SKM-1 (cell line): ENCODE measurements around the gene SPOCK1.

Experiments
- DNase-seq: peaks from one replicate; lab custom pipeline; 2025; ENCODE audit not compliant: unreplicated experiment; lab: John Stamatoyannopoulos, UW

The SPOCK1 gene

DNA sequence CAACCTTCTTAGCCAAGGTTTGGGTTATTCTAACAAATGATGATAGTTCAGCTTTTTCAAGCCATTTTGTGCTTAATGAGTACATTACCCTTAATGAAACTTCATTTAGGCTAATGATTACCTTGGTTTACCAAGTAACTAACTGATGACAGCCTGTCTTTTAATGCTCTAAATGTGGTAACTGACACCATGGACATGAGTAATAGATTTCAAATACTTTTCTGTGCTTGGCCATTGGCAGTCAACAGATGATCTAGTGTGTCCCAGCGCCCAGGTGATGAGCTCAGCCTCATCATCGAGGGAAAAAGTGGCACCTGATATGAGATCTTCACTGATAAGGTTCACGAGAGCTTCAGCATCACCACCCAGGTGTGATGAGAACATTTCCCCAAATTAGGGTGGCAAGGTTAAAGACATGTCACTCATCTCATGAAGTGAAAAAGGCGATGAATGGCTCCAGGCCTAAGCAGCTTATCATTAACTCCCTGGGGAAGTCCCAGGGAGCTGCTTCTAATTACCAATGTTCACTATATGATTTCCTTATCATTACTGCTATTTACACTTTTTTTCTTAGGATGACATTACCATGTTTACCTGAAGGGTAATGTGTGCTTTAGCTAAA, 296.0 kb downstream of the SPOCK1 start:
- DNase-seq = no peak

DNA sequence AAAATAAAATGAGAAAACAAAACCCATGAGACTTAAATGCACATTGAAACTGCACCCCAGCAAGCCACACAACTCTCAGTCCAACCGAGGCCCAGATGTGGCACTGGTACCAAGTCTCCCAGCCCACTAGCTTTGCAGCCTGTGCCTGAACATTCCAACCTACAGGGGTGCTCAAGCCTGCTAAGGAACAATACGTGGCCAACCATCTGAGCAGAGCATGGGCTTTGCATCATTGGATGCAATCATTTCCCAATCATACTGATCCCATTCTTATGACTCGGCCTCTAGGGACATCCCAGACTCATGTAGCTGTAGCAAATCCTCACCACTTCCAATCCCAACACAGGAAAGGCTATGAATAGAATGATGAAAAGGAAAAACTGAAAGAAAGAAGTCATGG, 297.2 kb downstream of the SPOCK1 start:
- no peak for DNase-seq

DNA sequence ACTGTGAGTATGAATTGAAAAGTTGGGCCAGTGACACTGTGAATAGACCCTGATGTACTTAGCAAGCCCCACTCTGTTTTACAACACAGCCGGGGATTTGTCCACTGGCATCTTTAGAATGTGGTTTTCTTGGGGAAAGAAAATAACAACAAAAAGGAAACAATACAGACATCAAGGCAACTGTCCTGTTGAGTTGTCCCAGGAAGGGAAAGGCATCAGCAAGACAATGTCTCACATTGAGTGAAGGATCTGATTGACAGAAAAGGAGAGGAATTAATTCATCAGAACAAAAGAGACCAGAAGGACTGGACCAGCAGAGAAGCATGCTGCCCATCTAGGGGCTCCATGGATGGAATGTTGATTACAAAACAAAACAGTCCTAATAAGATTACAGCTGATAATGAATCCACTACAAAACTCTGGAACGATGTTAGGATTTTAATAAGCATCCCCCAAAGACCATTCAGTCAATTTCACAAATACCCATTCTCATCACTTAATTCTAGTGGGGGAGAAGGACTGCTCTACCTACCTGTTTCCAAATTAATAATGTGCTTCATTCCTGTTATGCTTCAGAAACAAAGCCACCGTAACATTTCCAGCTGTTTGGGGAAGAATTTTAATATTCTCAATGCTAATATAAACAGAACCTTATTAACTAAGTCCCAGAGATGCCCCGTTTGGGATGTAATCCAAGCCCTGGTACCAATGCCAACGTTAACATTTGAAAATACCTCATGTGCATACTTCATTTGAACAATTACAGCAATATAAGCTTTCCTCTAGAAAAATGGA, 298.0 kb downstream of the SPOCK1 start:
- DNase-seq = no peak

DNA sequence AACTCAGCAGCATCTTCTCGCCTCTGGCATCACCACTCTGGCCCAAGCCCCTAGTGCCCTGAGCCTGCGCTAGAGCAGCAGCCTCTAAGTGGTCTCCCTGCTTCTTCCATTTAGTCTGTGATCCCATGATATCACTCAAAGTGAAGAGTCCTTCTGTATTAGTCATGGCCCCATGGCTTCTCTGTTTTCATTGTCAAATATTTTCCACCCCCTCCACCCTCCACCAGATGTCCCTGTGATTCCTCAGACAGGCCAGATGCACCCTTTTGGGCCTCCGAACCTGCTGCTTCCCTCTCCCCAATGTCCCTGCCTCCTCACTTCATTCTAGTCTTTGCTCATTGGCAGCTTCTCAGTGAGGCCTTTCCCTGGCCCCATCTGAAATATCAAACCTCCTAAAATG, 299.2 kb downstream of the SPOCK1 start:
- DNase-seq = no peak

DNA sequence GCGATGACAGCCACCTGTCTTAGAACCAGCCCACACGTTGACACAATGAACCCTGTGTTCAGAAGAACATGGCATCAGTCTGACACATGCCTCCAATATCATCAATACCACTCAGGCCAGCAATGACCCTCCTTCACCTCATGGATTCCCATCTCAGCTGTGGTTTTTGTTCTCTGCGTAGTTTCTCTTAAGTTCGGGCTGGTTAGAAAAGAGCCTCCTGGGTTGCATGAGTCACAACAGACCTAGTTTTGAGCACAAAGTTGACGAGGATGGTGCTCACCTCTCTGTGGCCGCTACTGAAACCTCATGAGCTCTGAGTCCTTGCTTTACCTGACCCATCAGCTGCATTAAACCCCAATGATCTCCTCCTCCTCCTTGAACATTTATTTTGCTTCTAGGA, 299.9 kb downstream of the SPOCK1 start:
- DNase-seq = no peak

DNA sequence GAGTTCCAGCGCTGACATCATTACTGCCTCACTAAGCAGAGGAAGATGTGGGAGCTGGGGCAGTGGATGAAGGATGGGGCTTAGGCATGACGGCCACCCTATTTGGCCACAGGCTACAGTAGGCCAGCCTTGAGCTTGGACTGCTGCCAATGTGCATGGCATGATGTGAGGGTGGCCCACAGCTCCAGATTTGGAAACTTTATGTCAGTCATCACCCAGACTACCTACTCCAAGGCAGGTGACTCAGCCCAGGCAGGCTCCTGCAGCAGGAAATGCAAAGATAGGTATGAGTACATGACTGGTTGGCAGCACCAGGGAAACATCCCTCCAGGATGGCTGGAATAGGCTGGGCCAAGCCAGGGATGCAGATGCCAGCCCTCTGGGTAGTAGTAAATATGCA, 303.6 kb downstream of the SPOCK1 start:
- DNase-seq = no peak

DNA sequence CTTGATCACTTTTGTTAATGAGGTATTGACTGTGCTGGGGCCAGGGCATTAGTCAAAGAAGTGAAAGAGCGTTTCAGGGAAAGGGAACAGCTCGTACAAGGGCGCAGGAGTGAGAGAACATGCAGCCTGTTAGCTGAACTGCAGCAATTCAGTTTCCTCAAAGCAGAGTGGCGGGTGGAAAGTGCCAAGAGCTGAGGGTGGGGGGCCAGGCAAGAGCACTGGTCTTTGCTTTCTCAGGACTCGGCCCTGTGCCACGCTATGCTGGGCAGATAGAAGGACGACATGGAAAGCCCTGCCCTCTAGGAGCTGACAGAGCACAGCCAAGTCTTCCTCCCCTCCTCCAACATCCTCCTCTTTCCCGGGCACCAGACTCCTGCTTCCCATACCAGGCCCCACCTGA, 304.8 kb downstream of the SPOCK1 start:
- no peak for DNase-seq

DNA sequence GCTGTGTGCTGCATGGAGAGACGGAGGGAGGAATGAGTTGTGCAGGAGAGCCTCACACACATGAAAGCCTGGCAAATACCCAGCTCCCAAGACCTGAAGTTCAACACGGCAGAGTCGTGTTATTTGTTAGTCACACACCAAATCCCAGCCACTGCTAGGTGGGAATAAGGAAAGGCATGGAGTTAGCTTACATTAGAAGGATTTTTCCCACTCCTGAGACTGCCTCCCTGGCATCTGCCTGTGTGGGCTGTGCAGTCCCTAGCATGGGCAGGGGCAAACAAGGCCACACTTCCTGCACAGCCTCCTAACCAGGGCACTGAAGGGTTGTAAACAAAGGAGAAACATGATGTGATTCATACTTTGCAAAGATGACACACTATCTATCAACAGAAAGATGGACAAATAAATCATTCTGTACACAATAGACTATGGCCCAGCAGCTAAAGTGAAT, 306.8 kb downstream of the SPOCK1 start:
- no peak for DNase-seq

DNA sequence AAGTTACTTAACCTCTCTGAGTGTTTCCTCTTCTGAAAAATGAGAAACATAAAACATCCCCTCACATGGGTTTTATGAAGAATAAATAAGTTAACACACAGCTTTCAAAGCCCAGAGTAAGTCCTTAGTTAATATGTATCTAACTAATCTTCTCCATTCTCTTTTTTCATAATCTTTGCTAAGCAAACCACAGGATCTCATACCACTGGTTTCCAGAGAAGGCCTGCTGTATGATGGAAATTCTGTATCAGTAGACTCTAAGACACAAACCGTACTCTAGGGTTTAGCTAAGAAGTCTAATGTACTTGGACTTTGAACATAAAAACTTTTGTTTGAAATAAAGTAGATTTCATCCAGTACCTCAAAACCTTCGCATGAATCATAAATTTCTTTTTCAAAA, 307.9 kb downstream of the SPOCK1 start:
- DNase-seq = no peak

DNA sequence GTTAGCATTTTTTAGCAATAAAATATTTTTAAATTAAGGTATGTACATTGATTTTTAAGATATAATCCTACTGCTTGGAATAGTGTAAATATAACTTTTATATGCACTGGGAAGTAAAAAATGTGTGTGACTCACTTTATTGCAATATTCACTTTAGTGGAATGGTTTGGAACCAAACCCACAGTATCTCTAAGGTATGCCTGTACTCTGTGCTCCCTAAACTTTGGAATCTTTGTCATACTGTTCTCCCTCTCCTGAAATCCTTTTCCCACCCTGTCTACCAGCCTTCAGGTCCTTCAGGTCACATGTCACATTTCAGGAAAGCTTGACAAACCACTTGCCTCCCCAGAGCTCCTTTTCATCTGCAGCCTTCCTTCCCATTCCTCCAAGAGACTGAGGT, 308.7 kb downstream of the SPOCK1 start:
- DNase-seq = no peak

DNA sequence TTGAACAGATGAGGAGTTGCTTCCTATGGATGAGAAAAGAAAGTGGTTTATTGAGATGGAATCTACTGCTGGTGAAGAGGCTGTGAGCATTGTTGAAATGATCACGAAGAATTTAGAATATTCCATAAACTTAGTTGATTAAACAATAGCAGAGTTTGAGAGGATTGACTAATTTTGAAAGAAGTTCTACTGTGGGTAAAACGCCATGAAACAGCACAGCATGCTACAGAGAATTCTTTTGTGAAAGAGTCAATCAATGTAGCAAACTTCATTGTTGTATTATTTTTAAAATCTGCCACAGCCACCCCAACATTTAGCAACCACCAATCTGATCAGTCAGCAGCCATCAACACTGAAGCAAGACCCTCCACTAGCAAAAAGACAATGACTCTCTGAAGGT, 309.1 kb downstream of the SPOCK1 start:
- no peak for DNase-seq

DNA sequence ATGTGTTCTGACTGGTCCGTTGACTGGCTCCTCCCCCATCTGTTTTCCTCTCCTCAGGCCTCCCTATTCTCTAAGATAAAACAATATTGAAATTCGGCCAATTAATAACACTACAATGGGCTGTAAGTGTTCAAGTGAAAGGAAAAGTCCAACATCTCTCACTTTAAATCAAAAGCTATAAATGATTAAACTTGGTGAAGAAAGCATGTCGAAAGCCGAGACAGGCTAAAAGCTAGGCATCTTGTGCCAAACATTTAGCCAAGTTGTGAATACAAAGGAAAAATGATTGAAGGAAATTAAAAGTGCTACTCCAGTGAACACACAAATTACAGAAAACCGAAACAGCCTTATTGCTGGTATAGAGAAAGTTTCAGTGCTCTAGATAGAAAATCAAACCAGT, 310.6 kb downstream of the SPOCK1 start:
- no peak for DNase-seq

DNA sequence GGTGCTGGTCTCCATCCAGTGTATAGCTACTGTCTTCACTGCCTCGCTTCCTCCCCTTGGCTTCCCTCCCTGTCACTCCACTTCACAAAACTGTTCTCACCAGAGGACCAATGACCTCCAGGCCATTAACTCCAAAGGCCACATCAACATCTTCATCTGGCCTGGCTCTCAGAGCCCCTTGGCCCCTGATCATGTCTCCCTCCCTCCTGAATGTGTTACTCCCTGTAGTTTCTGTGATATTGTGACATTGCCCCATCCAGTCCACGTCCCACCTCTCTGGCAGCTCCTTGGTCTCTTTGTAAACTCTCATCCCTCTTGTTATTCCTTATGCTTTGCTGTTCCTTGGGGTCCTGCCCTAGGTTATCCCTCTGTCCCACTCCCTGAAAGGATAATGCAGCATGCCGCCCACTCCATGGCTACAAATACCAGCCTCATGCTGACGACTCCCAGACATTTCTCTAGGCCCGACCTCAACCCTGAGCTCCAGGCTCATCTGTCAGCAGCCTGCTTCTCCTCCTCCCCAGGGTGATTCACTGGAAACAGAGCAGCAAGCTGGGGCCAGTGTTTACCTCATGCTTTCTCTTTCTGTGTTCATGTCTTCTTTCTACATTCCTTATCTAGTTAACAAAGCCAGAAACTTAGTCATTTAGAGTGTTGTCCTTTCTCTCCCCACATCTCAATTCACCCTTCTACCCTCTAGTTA, 312.2 kb downstream of the SPOCK1 start:
- DNase-seq = no peak

DNA sequence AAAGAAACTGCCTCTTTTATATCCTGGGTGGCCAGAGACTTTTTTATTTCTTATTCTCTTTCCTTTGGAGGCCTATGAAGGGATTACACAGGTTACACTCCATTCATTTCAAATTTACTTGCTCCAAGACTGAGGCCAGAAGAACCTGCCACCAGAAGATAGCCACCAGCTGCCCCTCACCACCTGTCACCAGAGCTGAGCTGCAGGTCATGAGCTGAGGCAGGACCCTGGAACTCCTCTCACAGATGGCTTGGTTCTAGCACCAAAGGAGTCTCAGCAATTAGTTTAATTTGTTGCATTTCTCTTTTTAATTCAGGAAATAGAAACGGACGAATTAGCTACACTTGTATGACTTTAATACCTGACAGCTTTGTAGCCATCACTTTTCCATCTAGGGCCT, 313.9 kb downstream of the SPOCK1 start:
- DNase-seq = no peak

DNA sequence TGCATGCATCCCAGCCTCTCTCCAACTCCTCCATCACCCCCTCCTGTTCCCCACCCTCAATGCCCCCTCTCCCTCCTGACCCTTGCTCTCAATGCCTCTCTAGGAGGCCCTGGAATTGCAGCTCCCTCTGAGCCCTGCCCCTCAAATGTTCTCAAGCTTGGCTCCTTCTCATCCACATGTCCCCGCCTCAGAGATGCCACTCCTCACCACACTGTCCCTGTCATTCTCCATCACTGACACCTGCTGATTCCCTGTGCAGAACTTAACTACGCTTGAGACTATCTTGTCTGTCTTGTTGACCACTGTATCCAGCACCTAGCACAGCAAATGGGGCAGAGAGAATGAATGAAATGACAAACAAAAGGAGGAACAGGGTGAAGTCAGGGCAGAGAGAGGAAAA, 314.4 kb downstream of the SPOCK1 start:
- DNase-seq = no peak

DNA sequence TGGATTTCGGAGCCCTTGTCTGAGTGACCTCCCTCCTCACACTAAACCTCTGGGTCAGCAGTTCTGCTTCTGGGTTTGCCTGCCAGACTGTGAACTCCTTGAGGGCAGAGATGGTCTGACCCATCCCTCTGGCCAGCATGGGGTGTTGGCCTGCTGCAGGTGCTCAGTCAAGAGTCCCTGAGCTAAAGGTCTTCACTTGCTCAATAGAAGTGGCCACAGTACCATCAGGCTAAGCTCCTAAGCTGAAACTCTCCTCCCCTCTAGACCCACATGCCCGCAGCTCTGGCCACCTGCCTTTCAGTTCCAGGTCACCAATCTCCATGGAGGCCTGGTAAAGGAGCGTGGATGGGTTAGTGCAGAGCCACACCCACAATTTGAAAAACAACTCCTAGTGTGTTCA, 316.6 kb downstream of the SPOCK1 start:
- DNase-seq = no peak

DNA sequence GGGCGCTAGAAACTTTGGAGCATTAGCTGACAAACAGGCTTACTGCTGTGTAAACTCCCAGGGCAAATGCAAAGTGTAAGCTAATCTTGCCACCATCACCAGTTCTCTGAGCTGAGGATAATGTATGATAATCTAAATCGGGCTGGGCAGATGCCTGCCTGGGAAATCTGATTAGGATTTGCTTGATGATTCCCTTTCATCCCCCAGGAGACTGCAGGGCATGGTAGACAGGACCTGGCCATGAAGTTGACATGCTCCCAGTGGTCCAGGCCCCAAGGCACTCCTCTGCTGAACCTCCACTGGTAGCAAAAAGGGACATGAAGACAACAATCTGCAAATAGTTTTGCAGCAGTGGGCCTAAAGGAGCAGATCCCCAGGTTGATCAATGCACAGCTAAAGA, 317.5 kb downstream of the SPOCK1 start:
- no peak for DNase-seq

DNA sequence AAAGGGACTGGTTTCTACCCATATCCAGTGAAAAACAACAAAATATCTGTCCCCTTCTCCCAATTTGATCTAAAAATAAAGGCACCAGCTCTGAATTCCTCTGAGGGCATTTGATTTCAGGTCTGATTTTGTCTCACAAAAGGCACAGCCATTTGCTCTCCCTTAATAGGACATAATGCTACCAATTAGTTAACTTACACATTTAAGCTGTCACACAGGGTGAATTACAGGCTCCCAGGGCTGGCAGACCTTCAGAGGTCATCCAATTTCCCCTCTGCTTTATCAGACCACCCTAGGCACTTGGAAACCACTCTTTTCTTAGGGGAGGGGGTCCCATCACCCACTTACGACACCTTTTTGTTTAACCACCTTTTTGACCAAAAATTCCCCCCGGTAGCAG, 319.9 kb downstream of the SPOCK1 start:
- DNase-seq = no peak

DNA sequence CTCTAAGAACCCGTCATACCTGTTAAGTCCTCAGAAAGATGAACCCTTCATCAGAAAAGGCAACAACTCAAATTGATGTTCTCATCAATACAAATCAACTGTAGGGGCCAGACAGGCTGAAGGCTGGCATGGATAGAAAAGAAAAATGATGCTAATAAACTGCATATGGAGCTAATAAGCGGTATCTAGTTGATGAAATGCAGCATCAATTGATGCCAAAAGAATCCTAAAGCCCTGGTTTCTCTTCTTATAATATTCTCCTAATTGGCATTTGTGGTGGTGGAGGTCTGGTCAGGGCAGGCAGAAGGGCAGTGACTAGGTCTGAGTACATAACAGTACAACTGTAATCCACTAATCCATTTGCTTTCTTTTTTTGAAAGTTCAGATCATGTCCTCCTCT, 322.5 kb downstream of the SPOCK1 start:
- DNase-seq = no peak

DNA sequence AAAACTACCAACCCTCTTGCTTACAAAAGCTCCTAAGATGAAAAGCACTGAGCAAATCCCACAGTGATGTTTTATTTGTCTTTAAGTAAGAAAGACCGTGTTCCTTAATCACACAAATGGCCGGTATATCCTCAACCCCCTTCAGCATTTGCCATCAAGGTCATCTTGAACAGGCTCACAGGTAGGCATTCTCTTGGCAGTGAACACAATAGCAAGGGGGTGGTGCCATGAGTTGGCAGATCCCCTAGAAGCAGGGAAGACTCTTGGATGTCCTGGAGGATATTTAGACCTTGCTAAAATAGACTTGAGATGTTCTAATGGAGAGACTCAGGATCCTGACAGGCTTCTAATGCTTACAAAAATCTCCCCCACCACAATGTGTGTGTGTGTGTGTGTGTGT, 323.0 kb downstream of the SPOCK1 start:
- no peak for DNase-seq

DNA sequence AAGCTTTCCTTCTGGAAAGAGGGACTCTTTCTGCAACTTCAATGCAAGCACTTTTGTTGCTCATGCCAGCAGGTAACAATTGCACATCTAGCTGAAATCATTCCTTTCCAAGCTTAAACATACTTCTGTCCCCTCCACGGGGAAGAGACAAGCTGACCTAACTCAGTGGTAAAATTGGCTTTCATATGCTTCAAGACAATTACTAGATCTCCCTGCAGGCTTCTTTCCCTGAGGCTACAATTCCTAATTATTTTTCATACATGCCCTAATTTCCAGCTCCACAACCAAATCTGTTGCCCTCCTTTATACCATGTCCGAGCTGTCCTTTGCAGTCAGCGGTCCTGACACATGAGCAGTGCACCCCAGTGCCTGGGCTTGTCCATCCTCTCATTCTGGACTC, 324.9 kb downstream of the SPOCK1 start:
- DNase-seq = no peak

DNA sequence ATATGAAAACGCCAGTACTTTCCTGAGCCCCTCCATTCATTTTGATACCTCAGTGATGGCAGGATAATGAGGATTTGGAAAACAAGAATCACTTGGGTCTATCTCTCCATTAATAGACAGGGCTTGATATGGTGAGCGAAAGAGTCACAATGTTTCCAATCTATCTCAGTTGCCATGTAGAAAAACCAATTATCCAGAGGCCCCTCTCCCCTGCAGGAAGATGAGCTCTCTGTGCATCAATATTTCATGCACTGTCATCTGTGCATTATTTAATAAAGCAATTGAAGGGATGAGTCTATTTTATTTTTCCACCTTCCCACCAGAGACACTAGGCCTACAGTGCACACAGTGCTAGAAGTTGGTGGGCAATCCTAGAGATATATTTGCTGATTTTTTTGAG, 326.9 kb downstream of the SPOCK1 start:
- no peak for DNase-seq
